Posterior cingulate gyrus (tissue), 11 donors: ENCODE data around the gene KIF20A.
"Not testable (repeated sequence)": the region's sequence is repeated elsewhere in the genome, so short reads cannot be mapped to it uniquely, and the experiment has no call there.

Source experiments
- DNase-seq, 10 donors: peaks; one replicate each; pipeline versions ENCODE4 v3.0.0 to v3.0.0-alpha.2; 2020 to 2021; ENCODE audit warnings: mixed read lengths in 3 of 10
- intact Hi-C: fragments of 100-400 bp; cut with DNase I; formaldehyde crosslinking; loops from one replicate; pipeline ENCODE4 v1.15.1; 2023

KIF20A gene

GRCh38 chr5:138178516-138179276 is at the start of gene KIF20A, which contains the start of gene BRD8:
Gene KIF20A, plus strand, starts transcription at chr5:138179112. Its CDS starts 569 bp downstream, at chr5:138179681.
Gene BRD8, minus strand, starts transcription at chr5:138178630. Its CDS starts 16 bp downstream, at chr5:138178614.
- intact Hi-C loops = loop anchor here (10.0 kb wide), 1 partner anchor 156 kb away; the partner anchor contains the start of genes CDC25C and FAM53C
- peak; percentile 91 to 99 (median 96) for DNase-seq

DNA sequence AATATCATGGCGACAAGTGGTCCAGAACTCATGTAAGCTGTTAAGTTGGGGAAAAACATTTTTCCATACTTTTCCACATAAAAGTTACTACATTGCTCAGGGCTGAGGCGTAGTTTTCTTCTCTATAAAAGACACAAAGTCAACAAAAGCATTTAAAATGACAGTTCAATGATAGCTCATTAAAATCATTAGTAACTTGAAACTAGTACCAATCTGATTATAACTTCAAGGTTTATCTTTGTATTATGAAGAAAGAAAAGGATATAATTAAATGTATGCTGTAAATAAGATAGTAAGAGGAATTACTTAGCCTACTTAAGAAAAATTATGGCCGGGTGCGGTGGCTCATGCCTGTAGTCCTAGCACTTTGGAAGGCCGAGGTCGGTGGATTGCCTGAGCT is 49.6 kb upstream of the KIF20A start:
- intact Hi-C loops = no loop called here

DNA sequence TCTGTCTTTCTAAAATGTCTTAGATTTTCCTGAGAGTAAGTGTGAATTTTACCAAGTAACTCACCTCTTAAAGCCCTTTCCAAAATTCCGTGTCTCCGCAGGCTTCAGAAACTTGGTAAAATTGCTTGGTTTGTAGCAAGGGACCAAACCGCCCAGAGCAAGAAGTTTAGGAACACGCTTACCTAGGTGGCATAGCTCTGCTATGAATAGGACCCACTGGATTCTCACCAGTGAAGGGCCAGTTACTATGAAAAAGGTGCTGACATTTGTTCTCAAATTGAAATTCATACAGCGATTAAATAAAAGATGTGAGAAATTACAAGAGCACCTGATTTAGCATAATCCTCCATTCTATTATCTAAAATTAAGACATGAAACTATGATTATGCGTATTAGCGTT is 46.4 kb upstream of the KIF20A start:
- intact Hi-C loops = no loop called here
- no peak for DNase-seq

More for the DNA sequence above, 49.6 kb upstream of the KIF20A start:
- DNase-seq = no peak

- DNase-seq = peak; percentile 58 to 97 (median 82)
- intact Hi-C loops = no loop called here
These were observed 39.7 kb upstream of the KIF20A start, which contains the start of gene NME5 for GRCh38 chr5:138138949-138139780. Gene NME5, minus strand, starts transcription at chr5:138139428. Its CDS starts 648 bp downstream, at chr5:138138780.

DNA sequence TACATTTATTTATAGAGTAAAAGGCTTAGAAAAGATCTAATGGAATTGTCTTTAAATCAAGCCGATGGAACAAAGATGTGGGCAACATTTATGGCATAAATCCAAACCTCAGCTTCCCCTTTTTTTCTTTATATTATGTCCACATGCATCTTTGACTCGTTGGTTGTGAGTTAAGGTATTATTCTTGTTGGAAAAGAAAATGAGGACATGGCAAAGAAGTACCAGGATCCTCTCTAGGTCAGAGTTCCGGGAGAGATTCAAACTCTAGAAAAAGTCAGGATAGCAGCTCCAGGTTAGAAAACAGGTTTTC is 39.2 kb upstream of the KIF20A start:
- no peak for DNase-seq
- intact Hi-C loops = no loop called here

- DNase-seq = no peak
- intact Hi-C loops = no loop called here
These were observed 38.6 kb upstream of the KIF20A start for GRCh38 chr5:138140268-138140667.

GRCh38 chr5:138141734-138142133 is 37.2 kb upstream of the KIF20A start:
- intact Hi-C loops = no loop called here
- DNase-seq = no peak

- intact Hi-C loops, DNase-seq: not testable (repeated sequence)
These were observed 35.3 kb upstream of the KIF20A start for GRCh38 chr5:138143578-138143977.

GRCh38 chr5:138148811-138149210 is 30.1 kb upstream of the KIF20A start:
- no peak for DNase-seq
- intact Hi-C loops = no loop called here

DNA sequence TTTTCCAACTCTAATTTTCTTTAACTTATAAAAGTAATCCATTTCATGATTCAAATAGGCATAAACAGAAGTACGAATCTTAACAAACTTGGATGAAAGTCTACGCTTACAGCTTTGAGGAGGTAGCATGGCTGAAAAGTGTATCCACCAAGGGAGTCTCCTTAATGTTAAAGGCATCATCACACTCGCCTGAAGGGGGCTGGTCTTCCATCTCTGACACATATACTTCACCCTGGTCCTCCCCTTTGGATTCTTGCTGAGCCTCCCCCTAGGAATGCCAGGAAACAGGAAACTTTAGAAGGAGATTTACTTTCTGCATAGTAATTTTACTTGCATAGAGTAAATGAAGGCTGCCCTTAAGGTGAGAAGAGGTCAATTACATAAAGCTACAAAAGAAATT is 29.4 kb upstream of the KIF20A start:
- intact Hi-C loops = no loop called here
- DNase-seq = no peak

DNA sequence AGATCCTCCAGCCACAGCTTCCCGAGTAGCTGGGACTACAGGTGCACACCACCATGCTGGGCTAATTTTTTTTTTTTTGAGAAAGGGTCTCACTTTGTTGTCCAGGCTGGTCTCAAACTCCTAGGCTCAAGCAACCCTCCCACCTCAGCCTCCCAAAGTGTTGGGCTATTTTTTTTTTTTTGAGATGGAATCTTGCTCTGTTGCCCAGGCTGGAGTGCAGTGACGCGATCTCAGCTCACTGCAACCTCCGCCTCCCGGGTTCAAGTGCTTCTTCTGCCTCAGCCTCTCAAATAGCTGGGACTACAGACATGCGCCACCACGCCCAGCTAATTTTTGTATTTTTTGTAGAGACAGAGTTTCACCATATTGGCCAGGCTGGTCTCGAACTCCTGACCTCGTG is 22.9 kb upstream of the KIF20A start:
- DNase-seq, intact Hi-C loops: not testable (repeated sequence)

- intact Hi-C loops = no loop called here
- DNase-seq = no peak
These were observed 21.3 kb upstream of the KIF20A start for GRCh38 chr5:138157626-138158025.

- intact Hi-C loops = no loop called here
- no peak for DNase-seq
These were observed 19.2 kb upstream of the KIF20A start for GRCh38 chr5:138159666-138160065.

DNA sequence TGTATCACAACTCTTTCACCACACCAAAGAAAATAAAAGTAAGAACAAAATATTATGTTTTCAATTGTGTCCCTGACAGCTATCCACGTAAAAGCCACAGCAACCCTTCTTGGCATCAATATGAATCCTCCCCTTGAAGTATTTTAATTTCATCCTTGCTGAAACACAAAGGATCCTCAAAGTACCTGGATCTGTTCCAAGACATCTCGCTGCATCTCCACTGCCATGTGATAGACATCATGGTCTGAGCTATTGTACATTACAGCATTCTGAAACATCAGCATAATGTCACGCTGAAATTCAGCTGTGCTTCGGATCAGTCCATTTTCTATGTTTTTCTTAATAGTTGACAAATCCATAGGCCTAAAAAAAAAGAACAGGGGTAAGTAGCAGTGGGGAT is 18.2 kb upstream of the KIF20A start:
- DNase-seq = no peak
- intact Hi-C loops = no loop called here

- no peak for DNase-seq
- intact Hi-C loops = no loop called here
These were observed 15.2 kb upstream of the KIF20A start for GRCh38 chr5:138163721-138164120.

GRCh38 chr5:138169124-138169523 is 9.8 kb upstream of the KIF20A start:
- DNase-seq = no peak
- intact Hi-C loops = no loop called here

GRCh38 chr5:138170299-138170698 is 8.6 kb upstream of the KIF20A start:
- intact Hi-C loops = loop anchor here (10.0 kb wide), 1 partner anchor 165 kb away; the partner anchor contains the start of genes CDC25C and FAM53C
- no peak for DNase-seq

GRCh38 chr5:138177941-138178515 is 884 bp upstream of the KIF20A start:
- DNase-seq = peak in 8 of 10 donors; percentile 26 to 88 (median 44)
- intact Hi-C loops = loop anchor here (10.0 kb wide), 1 partner anchor 157 kb away; the partner anchor contains the start of genes CDC25C and FAM53C

GRCh38 chr5:138179277-138179857 is 455 bp downstream of the KIF20A start:
- intact Hi-C loops = loop anchor here (10.0 kb wide), 1 partner anchor 155 kb away; the partner anchor contains the start of genes CDC25C and FAM53C
- DNase-seq = no peak

- no peak for DNase-seq
These were observed 1.4 kb downstream of the KIF20A start for GRCh38 chr5:138180183-138180782.

More at GRCh38 chr5:138180183-138180782, 1.4 kb downstream of the KIF20A start:
- intact Hi-C loops = no loop called here
